Liver (tissue), 9 donors: ENCODE measurements around the gene CCDC85A. TPM values are rescaled to one million over a fixed set of nuclear protein-coding genes. Genes with fewer than 3 reads are reported as not detected.

Experiments used
- DNase-seq: peaks from one replicate; pipeline ENCODE4 v3.0.0-alpha.2; 2017; ENCODE audit warnings: low spot score
- H3K27ac ChIP-seq, 2 donors: one replicate each; pipeline ENCODE4 v1.7.0; 2013; ENCODE audit warnings: inconsistent platforms in 2 of 2, low read length in 2 of 2, control low read depth in 1 of 2, low read depth in 1 of 2, mild to moderate bottlenecking in 1 of 2
- H3K27me3 ChIP-seq, 4 donors: one replicate each; pipeline versions ENCODE4 v1.6.1 to v1.7.0; 2013; ENCODE audit warnings: low read length in 3 of 4, inconsistent platforms in 1 of 4, mild to moderate bottlenecking in 1 of 4, moderate library complexity in 1 of 4; ENCODE audit not compliant: control insufficient read depth in 4 of 4, insufficient read depth in 4 of 4
- H3K36me3 ChIP-seq, 4 donors: one replicate each; pipeline versions ENCODE4 v1.6.1 to v1.7.0; 2013; ENCODE audit warnings: low read length in 3 of 4, mild to moderate bottlenecking in 3 of 4, low read depth in 1 of 4, moderate library complexity in 1 of 4; ENCODE audit not compliant: control insufficient read depth in 4 of 4, insufficient read depth in 3 of 4
- H3K4me1 ChIP-seq, 4 donors: one replicate each; pipeline versions ENCODE4 v1.6.1 to v1.7.0; 2013; ENCODE audit warnings: low read length in 3 of 4, mild to moderate bottlenecking in 3 of 4, moderate library complexity in 1 of 4; ENCODE audit not compliant: control insufficient read depth in 4 of 4, insufficient read depth in 4 of 4
- H3K4me3 ChIP-seq, 3 donors: one replicate each; pipeline versions ENCODE4 v1.6.1 to v1.7.0; 2013; ENCODE audit warnings: low read length in 3 of 3, control low read depth in 1 of 3, low read depth in 1 of 3, mild to moderate bottlenecking in 1 of 3
- H3K9ac ChIP-seq, 2 donors: one replicate each; pipeline ENCODE4 v1.7.0; 2013; ENCODE audit warnings: low read length in 2 of 2, mild to moderate bottlenecking in 2 of 2, moderate library complexity in 2 of 2, control low read depth in 1 of 2, low read depth in 1 of 2
- H3K9me3 ChIP-seq, 4 donors: one replicate each; pipeline versions ENCODE4 v1.6.1 to v1.7.0; 2013; ENCODE audit warnings: low read length in 3 of 4; ENCODE audit not compliant: control insufficient read depth in 4 of 4
- ATF3 ChIP-seq: IDR thresholded peaks from 2 replicates; pipeline ENCODE4 v1.6.1; 2016; ENCODE audit warnings: antibody characterized with exemption
- EGR1 ChIP-seq, 2 donors: IDR thresholded peaks; 2 replicates each; pipeline ENCODE4 v1.6.1; 2016 to 2018; ENCODE audit warnings: antibody characterized with exemption in 2 of 2, low read depth in 2 of 2
- FOXA1 ChIP-seq: IDR thresholded peaks from 2 replicates; pipeline ENCODE4 v1.6.1; 2016; ENCODE audit warnings: antibody characterized with exemption
- FOXA2 ChIP-seq: IDR thresholded peaks from 2 replicates; pipeline ENCODE4 v1.6.1; 2016; ENCODE audit warnings: antibody characterized with exemption
- GABPA ChIP-seq, 2 donors: IDR thresholded peaks in 1 of 2; conservative IDR thresholded peaks in 1 of 2; 2 replicates each; pipeline ENCODE4 v1.6.1; 2016; ENCODE audit warnings: antibody characterized with exemption in 2 of 2, mild to moderate bottlenecking in 1 of 2, moderate library complexity in 1 of 2
- HNF4A ChIP-seq, 2 donors: conservative IDR thresholded peaks; 2 replicates each; pipeline ENCODE4 v1.6.1; 2016; ENCODE audit warnings: antibody characterized with exemption in 2 of 2, mild to moderate bottlenecking in 2 of 2
- HNF4G ChIP-seq: IDR thresholded peaks from 2 replicates; pipeline ENCODE4 v1.6.1; 2016; ENCODE audit warnings: antibody characterized with exemption
- JUND ChIP-seq, 2 donors: IDR thresholded peaks; 2 replicates each; pipeline ENCODE4 v1.6.1; 2016; ENCODE audit warnings: antibody characterized with exemption in 2 of 2
- MAX ChIP-seq: IDR thresholded peaks from 2 replicates; pipeline ENCODE4 v1.6.1; 2016; ENCODE audit warnings: antibody characterized with exemption
- NR2F2 ChIP-seq: IDR thresholded peaks from 2 replicates; pipeline ENCODE4 v1.6.1; 2016; ENCODE audit warnings: antibody characterized with exemption
- RAD21 ChIP-seq, 2 donors: IDR thresholded peaks; 2 replicates each; pipeline ENCODE4 v1.6.1; 2016; ENCODE audit warnings: antibody characterized with exemption in 2 of 2, mild to moderate bottlenecking in 2 of 2
- REST ChIP-seq: IDR thresholded peaks from 2 replicates; pipeline ENCODE4 v1.6.1; 2016; ENCODE audit warnings: antibody characterized with exemption, mild to moderate bottlenecking
- RXRA ChIP-seq, 2 donors: IDR thresholded peaks; 2 replicates each; pipeline ENCODE4 v1.6.1; 2017 to 2018; ENCODE audit warnings: antibody characterized with exemption in 2 of 2, mild to moderate bottlenecking in 1 of 2
- SP1 ChIP-seq: IDR thresholded peaks from 2 replicates; pipeline ENCODE4 v1.6.1; 2018; ENCODE audit warnings: antibody characterized with exemption, mild to moderate bottlenecking
- TAF1 ChIP-seq: conservative IDR thresholded peaks from 2 replicates; pipeline ENCODE4 v1.6.1; 2016; ENCODE audit warnings: antibody characterized with exemption, mild to moderate bottlenecking
- YY1 ChIP-seq: IDR thresholded peaks from 2 replicates; pipeline ENCODE4 v1.6.1; 2016; ENCODE audit warnings: antibody characterized with exemption, mild to moderate bottlenecking
- ZBTB33 ChIP-seq: IDR thresholded peaks from 2 replicates; pipeline ENCODE4 v1.6.1; 2016; ENCODE audit warnings: antibody characterized with exemption
- WGBS: extraction: QIAGEN DNeasy Blood & Tissue Kit; methylation state at CpG from one replicate; pipeline ENCODE4 v1.1.7; 2013; 5-methylcytosine and 5-hydroxymethylcytosine counted together
- polyA plus RNA-seq, 2 donors: library from polyadenylated mRNA; stranded (reverse) in 1 of 2; unstranded in 1 of 2; fragments of 200-250 nt in 1 of 2; fragments of >200 nt in 1 of 2; fragmentation: Nextera tagmentation in 1 of 2; extraction: Ambion mirVana in 1 of 2; gene quantifications; one replicate each; pipeline versions ENCODE4 v1.2.1 to v1.2.3, GENCODE V29; 2013 to 2015
- total RNA-seq, 2 donors: library from RNA; depleted of rRNA; stranded (reverse); fragments of >200 nt; gene quantifications; one replicate each; pipeline ENCODE4 v1.2.3, GENCODE V29; 2014
- TF ChIP-seq, protein P1 (sequence below): fragments of 150-350 bp; IDR thresholded peaks from 2 replicates; pipeline ENCODE4 v1.5.1; 2017; ENCODE audit warnings: improper control_type of control experiment, low read depth, low read length; ENCODE audit not compliant: missing input control
- donor health status: healthy.
- donor health status: healthy.
- donor health status: healthy.
- donor health status: healthy.
- donor health status: healthy.

CCDC85A gene
- total and polyA plus RNA-seq, 4 donors: 0.05 to 0.17 (median 0.10) TPM

DNA sequence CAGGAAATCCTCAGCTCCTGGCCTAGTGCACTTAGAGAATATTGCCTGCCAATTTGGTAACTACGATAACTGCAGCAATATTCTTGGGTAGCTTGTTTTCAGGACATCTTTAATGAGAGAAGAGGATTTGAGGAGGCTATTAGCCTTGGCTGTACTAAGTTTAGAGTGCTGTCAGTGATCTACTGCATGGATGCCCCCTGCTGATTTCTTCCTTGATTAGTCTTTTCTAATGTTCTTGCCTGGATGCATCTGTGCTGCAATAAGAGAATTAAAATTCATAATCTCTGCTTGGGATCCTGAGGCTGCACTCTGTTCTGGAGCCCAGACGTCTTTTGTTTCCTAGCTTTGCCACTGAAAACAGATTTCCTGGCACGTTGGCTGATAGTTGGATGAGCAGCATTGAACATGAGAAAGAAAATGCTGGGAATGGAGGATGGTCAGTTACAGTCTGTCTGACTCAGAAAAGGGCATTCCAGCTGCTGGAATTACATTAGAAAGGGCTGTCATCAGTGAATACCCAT is 115.4 kb downstream of the CCDC85A start:
- H3K4me1 ChIP-seq: no peaks in the 10 kb centered on the region
- 82% methylated on average over 3 of the region's 3 CpGs for WGBS

DNA sequence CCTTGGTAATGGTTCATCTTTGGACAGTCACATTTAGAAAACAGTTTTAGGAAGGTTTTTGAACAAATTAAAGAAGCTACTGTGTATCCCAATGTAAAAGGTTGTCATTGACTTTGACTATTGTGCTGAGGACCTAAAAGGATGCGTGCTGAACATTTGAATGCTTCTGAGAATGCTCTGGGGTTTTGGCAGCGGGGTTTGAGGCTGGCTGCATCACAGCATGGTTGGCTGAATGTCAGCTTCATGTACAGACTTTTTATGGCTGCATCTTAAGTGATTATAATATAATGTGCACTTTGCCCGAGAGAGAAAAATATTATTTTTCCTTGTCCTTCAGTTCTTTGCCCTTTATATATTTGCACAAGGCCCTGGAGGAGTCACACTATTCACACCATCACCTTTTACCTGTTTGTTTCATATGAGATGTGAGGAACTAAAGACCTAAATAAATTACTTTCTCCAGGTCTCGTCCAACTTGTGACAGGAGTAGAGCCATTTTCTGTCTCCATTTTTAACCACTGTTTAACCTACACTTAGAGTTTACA is 125.9 kb downstream of the CCDC85A start:
- 77% methylated on average over 4 of the region's 4 CpGs for WGBS
- Histone ChIP-seq H3K4me1 (peaks cover 0 to 8% (median 2%) of the 10 kb centered on the region in 4 donors), H3K27ac (no peak overlapping the region), H3K9ac (no peak overlapping the region), H3K36me3 (no peaks in the 10 kb centered on the region), H3K27me3 (no peaks in the 10 kb centered on the region), H3K4me3 (no peak overlapping the region), H3K9me3 (peaks cover 0 to 3% (median 1%) of the 10 kb centered on the region in 4 donors)
- no peak for DNase-seq
- TF ChIP-seq ATF3 (no peak), REST (no peak), FOXA1 (no peak), ZBTB33 (no peak), TAF1 (no peak), HNF4G (no peak), FOXA2 (no peak), EGR1 (IDR thresholded peaks at IDR 0.05; ENCODE audit: low read depth in 2 of 2) (no peak), MAX (no peak), GABPA (IDR thresholded peaks at IDR 0.05 in 1 of 2, conservative IDR thresholded peaks at IDR 0.05 in 1 of 2) (no peak), HNF4A (conservative IDR thresholded peaks at IDR 0.05) (no peak), SP1 (no peak), RXRA (IDR thresholded peaks at IDR 0.05) (no peak), RAD21 (IDR thresholded peaks at IDR 0.05) (no peak), JUND (IDR thresholded peaks at IDR 0.05) (no peak), YY1 (no peak), NR2F2 (no peak)
- TF ChIP-seq, protein P1, sequence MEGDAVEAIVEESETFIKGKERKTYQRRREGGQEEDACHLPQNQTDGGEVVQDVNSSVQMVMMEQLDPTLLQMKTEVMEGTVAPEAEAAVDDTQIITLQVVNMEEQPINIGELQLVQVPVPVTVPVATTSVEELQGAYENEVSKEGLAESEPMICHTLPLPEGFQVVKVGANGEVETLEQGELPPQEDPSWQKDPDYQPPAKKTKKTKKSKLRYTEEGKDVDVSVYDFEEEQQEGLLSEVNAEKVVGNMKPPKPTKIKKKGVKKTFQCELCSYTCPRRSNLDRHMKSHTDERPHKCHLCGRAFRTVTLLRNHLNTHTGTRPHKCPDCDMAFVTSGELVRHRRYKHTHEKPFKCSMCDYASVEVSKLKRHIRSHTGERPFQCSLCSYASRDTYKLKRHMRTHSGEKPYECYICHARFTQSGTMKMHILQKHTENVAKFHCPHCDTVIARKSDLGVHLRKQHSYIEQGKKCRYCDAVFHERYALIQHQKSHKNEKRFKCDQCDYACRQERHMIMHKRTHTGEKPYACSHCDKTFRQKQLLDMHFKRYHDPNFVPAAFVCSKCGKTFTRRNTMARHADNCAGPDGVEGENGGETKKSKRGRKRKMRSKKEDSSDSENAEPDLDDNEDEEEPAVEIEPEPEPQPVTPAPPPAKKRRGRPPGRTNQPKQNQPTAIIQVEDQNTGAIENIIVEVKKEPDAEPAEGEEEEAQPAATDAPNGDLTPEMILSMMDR: no peak

More for the DNA sequence above, 115.4 kb downstream of the CCDC85A start:
- Histone ChIP-seq H3K27me3 (no peaks in the 10 kb centered on the region), H3K36me3 (no peaks in the 10 kb centered on the region), H3K27ac (no peak overlapping the region), H3K9ac (no peak overlapping the region), H3K4me3 (no peak overlapping the region), H3K9me3 (no peaks in the 10 kb centered on the region)
- no peak for DNase-seq
- TF ChIP-seq HNF4G: no peak
- TF ChIP-seq MAX: no peak
- TF ChIP-seq, protein P1: no peak
